Glomerular visceral epithelial cell (primary cell): Measurements from ENCODE around the gene FLT1.

Source experiments
- DNase-seq: peaks from one replicate; pipeline ENCODE4 v3.0.0-alpha.2; 2016; ENCODE audit errors: extremely low spot score

The FLT1 gene

GRCh38 chr13:28387740-28388501 lies 107.0 kb downstream of the FLT1 start:
- no peak for DNase-seq

DNA sequence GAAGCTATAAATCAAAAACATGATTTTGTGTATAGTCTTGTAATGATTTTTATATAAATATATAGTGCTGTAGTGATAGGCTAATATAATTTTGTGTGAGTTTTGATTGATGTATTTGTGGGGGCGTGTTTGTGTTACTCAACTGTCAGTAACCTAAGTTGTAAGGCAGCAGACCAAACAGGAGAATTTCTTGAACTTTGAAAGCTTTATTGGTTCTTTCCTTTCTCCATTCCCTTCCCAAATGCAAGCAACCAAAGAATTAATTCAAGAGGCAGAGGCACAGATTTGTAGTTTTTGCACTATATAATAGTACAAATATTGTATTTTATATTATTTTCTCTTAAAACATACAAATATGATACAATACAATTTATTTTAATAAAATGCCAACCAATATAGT lies 109.6 kb downstream of the FLT1 start:
- no peak for DNase-seq

- no peak for DNase-seq
Observed at GRCh38 chr13:28384789-28385188, 110.1 kb downstream of the FLT1 start.

DNA sequence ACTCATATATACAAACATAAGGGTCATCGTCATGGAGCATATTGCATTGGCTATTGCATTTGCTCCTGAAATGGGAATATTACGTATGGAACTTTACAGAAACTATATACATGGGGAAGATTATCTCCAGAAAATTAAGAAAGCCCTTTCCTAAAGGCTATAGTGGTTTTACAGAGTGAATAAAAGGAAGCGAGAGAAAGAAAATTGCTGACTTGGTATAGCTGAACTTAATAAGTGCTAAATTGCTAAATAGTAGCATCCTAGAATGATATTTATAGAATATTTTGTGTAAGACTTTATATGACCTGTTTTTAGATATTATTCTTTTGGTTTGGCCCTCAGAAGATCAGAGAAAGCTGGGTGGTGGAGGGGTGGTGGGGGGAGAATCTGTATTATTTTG lies 114.6 kb downstream of the FLT1 start:
- no peak for DNase-seq

DNA sequence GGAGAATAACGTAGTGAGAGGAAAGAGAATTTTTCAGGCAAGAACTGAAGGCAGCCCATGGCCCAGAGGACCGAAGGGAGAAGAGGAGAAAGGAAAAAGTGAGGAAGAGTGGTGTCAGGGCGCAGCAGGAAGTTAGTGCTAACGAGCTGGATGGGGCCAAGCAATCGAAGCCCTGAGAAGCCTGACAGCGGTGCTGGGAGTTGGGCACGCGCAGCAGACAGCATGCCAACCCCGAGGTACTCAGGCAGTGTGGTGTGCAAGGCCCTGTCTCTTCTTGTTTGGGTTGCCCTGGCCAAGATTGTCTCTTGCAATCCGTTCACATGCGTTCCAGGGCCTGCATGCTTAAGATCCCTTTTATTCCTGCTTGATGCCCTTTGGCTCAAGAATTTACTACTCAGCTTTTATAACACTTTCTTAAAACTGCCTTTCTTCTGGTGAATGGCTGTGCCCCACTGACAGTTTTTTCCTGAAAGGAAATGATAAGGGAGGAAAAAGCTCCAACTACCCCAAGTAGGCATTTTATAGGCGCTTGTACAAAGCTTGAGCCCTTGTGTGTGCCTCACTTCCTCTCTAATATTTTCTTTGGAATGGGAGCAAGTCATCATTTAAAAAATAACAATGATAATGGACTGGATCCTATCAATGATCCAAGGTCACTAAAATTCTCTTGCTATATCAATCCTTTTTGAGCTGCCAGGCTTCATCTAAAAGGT lies 115.4 kb downstream of the FLT1 start:
- DNase-seq = no peak

DNA sequence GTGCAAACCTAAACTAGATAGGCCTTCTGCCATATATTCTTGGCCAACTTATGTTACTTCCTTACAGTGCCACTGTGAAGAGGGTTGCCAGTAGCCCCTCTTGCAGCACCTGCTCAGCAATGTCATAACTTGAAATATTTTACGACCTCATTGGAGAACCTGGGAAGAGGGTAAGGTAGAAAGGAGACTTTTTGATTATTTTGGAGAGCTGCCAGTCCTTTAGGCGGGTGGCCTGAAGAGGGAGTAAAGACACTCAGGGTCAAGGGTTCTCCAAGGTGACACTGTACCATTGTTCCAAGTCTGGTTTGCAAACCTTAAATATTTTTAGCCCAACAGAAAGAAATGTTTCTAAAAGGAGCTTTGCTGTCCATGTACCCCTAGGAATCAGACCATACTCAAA lies 118.3 kb downstream of the FLT1 start:
- no peak for DNase-seq

DNA sequence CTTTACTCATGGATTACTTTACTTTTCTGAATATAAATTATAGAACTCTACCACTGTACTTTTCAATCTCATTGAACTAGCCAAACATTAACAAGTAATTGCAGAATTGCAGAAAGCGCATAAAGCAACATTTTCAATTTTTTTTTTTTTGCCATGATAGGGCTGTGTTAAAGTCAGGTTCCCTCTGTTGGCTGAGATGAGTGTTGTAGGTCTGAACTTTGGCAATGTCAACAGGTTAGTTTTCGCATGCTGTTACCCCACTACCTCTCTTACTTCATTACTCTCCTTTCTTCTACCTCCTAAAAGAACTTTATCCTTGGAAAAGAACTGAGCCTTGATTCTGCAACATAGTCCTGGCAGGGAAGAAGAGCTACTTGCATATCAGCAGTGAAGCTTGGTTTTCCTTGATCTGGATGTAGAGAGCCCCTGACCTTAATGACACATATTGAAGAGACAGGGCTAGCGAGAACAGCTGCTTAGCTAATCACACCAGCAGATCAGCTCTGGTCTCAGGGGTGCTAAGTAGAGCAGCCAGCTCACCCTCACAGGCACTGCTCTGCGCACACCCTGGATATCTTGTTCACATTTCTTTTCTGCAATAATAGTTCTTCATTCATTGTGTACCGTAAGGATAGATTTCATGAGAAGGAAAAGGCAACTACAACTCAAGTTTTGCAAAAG lies 119.5 kb downstream of the FLT1 start:
- DNase-seq = no peak

DNA sequence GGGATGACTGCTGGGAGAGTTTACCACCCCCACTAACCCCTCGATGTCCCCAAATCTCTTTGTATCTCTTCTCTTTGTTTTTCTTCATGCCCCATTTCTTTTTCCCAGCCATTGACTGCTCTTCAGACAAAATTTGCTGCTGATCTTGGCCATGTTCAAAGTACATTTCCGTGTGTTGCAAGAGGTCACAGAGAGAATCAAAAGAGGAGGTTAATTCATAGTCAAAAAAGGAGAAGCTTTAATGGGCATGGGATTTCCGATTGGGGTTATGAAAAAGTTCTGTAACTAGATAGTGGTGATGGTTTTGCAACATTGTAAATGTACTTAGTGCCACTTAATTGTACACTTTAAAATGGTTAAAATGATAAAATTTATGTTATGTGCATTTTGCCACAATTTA lies 121.1 kb downstream of the FLT1 start:
- no peak for DNase-seq

DNA sequence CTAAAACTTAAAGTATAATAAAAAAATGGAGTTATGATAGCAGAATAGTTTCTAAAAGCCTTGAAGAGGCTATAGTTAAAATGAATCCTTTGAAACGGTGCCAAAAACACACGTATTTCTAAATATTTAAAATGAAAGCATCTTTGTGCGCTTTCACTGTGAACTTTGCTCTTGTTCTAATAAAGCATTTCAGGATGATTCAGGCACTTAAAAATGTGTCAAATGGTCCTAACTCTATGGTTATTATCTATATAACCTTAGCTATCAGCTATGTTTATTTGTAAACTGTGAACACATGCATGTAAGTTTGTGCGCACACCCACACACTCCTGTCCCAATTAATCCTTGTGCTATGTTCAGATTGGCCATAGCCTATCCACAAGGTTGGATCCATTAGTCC lies 124.5 kb downstream of the FLT1 start:
- no peak for DNase-seq

DNA sequence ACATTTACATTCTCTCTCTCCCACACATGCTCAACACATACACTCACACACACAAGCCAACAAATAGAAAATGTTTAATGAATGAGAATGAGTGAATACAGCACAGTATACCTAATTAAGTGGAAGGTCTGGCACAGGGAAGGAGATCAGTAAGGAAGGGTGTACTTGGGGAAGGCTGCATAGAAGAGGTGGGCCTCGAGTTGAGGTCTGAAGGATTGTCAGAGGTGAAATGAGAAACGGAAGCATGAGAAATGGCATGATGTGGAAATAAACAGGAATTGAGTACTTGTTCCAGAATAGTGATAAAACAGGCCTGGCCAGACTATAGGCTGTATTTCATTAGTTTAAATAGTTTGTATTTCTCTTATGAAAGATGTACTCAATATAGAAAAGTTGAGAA lies 136.2 kb downstream of the FLT1 start:
- no peak for DNase-seq

- no peak for DNase-seq
Observed at GRCh38 chr13:28357911-28358433, 137.0 kb downstream of the FLT1 start.

DNA sequence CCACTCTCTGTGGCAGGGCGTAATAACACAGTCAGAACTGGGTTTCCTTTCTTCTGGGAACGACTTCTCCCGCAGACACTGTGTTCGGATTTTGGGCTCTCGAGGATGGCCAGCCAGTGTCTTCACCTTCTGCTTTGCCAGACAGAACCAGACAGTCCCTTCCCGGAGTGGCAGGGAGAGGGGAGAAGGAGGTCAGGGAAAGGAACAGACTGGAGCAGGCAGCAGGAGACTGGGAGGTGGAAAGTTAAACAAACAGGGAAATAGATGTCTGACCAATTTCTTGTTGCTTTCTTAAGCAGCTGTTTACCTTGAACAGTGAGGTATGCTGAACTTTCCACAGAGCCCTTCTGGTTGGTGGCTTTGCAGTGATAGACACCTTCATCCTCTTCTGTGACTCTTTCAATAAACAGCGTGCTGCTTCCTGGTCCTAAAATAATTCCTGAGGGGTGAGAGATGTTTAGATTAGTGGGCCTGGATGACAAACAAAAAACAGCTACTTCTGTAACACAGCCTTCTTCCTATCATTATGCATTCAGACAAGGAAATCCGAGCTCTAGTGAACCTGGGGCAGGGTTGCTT lies 137.6 kb downstream of the FLT1 start:
- DNase-seq = no peak

DNA sequence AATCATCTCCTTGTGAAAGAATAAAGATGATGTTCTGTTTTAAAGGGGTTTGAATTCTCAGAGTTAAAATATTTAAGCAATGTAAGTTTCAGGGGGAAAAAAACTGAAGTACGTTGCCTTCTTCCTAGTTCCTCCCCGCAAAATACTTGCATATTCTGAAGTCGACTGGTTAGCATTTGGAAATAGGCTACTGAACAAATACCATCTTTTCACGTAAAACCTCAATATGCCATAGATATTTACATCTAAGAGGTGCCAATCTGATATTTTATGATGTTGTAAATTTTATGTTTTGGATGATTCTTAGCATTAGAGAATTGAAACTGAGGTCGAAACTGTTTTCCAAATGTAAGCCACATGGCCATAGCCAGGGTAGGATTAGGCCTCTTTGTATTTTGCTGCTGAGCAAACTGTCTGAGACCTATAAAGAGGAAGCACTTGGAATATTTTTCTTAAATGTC lies 138.3 kb downstream of the FLT1 start:
- no peak for DNase-seq

GRCh38 chr13:28355822-28356371 lies 139.0 kb downstream of the FLT1 start:
- no peak for DNase-seq

- no peak for DNase-seq
Observed at GRCh38 chr13:28355046-28355821, 139.7 kb downstream of the FLT1 start.

- no peak for DNase-seq
Observed at GRCh38 chr13:28353679-28354078, 141.2 kb downstream of the FLT1 start.

DNA sequence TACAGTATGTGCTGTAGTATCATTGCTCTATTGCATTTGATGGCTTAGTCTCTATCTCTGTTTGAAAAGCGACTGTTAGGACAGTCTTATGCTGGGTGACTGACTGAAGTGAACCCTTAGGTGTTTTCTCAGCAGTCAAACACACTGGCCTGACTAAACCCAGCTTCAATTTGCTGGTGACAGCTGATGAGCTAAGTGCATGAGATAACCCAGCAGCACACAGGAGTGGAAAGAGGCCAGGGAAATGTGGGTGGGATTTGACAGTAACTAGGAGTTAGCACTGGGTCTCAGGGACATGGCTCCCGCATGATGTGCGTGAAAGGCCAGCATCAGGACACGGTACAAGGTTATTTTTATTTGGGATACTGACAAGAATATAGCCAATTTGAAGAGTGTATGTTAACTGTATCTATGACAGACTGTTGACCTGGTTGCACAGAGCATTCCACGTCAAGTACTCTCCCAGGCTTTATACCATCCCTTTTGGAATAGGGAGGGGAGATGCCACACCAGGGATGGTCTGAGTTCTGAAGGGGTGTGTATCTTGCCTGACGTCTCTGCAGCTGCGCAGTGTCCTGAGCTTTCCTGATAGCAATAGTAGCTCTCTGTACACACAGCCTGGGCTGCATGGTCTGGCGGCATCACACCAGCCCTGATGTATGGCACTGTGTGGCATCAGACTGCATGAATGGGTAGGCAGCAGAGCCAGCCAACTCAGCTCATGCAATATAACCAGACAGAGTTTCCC lies 144.8 kb downstream of the FLT1 start:
- DNase-seq = no peak

DNA sequence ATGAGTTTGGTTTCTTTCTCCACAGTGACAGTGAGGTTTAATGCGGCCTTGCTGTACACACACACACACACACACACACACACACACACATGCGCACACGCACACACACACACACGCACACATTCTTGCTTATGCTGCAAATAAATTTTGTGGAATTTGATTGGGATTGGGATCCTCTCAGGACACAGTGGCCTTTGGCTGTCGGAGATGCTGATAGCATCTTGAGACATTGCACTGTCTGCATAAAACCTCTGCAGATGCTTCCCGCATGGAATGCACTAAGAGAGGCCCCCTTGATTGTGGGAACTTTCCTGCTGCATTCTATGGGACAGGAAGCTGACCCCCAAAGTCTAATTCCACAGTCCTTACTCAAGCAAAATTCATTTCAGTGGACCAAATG lies 145.6 kb downstream of the FLT1 start:
- DNase-seq = no peak

DNA sequence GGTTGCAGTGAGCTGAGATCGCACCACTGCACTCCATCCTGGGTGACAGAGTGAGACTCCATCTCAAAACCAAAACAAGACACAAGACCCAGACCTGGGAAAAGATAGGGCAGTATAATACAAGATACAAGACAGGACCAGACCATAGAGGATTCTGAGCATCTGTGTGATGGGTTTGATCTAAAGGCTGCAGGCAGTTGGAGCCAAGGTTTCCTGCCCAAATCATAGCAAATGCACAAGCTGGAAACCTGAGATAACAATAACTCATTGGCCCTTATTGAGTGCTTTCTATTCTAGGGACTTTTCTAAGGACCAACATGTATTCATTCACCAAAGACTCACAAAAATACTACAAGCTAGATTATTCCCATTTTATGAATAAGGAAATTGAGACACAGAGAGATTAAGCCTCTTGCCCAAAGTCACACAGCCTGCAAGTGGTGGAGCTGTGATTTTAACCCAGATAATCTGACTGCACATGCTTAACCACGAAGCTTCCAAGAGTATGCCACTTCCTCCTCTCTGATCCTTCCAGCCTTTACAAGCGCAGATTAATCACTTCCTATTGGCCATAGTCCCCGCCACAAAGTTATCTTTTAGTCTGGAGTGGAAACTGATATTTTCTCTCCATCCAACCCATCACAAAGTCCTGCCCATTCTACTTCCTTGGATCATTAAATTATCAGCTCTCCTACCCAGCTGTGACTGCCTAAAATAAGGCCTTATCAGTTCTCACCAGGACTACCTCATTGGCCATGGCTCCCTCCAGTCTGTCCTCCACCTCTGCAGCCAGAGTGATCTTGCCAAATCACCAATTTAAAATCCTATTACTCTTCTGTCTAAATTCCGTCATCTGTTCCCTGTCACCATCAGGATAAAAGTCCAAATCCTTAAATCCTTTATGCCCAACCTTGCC lies 147.2 kb downstream of the FLT1 start:
- DNase-seq = no peak
